ENCODE results near the gene CDCA3.

DNA sequence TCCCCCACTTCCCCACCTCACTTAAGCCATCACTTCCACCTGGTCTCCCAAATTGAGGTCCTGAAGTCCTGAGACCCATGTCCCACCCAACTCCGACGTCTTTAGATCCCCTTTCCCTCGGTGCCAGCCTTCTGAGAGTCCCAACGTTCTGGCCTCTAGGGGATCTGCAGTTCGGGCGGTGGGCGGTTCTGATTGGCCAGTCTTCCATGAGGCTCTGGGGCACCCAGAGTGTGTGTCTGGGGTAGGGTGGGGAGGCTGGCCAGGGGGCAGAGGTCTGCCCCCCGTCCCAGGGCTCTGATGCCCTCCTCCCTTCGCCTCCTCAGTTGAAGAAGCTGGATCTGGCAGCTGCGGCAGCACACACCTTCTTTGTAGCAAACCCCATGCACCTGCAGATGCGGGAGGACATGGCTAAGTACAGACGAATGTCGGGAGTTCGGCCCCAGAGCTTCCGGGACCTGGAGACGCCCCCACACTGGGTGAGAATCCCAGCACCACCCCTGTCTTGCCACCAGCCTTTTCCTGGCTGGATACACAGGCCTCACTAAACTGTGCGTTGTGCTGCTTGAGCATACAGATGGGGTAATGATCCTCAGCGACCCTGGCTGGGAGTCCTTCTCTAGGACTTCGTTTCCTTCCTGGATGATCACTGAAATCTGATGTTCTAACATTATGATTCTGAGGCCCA is 21.4 kb downstream of the CDCA3 start:
- TF ChIP-seq, protein P1, sequence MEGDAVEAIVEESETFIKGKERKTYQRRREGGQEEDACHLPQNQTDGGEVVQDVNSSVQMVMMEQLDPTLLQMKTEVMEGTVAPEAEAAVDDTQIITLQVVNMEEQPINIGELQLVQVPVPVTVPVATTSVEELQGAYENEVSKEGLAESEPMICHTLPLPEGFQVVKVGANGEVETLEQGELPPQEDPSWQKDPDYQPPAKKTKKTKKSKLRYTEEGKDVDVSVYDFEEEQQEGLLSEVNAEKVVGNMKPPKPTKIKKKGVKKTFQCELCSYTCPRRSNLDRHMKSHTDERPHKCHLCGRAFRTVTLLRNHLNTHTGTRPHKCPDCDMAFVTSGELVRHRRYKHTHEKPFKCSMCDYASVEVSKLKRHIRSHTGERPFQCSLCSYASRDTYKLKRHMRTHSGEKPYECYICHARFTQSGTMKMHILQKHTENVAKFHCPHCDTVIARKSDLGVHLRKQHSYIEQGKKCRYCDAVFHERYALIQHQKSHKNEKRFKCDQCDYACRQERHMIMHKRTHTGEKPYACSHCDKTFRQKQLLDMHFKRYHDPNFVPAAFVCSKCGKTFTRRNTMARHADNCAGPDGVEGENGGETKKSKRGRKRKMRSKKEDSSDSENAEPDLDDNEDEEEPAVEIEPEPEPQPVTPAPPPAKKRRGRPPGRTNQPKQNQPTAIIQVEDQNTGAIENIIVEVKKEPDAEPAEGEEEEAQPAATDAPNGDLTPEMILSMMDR (conservative IDR thresholded peaks at IDR 0.05 in 1 of 2, IDR thresholded peaks at IDR 0.05 in 1 of 2; ENCODE audit: low read depth in 1 of 2, low read length in 2 of 2) = peak in 1 of 2 donors; percentile 28
- TF ChIP-seq EZH2 (IDR thresholded peaks at IDR 0.05; ENCODE audit: low read length, missing control alignments) = no peak
